Esophagus muscularis mucosa (tissue), 4 donors: Measurements from ENCODE around the gene SIPA1L3. TPM values are rescaled to one million over a fixed set of nuclear protein-coding genes. Genes with fewer than 3 reads are reported as not detected.

Source experiments
- DNase-seq: peaks from one replicate; pipeline ENCODE4 v3.0.0-alpha.2; 2017; ENCODE audit errors: extremely low spot score
- H3K27ac ChIP-seq, 4 donors: fragments of 200-600 bp; sonication (generic); replicated peaks in 1 of 4; 1 replicate in 3 of 4; 2 replicates in 1 of 4; pipeline ENCODE4 v1.5.1; 2016 to 2019; ENCODE audit warnings: mild to moderate bottlenecking in 1 of 4
- H3K27me3 ChIP-seq, 4 donors: fragments of 200-600 bp; sonication (generic); one replicate each; pipeline versions ENCODE4 v1.5.1 to v1.6.0; 2016 to 2019
- H3K36me3 ChIP-seq, 4 donors: fragments of 200-600 bp; sonication (generic); one replicate each; pipeline ENCODE4 v1.5.1; 2016 to 2019
- H3K4me1 ChIP-seq, 4 donors: fragments of 200-600 bp; sonication (generic); one replicate each; pipeline ENCODE4 v1.5.1; 2016 to 2019
- H3K4me3 ChIP-seq, 4 donors: fragments of 200-600 bp; sonication (generic); 1 replicate in 2 of 4; 2 replicates in 2 of 4; pipeline ENCODE4 v1.5.1; 2016 to 2019; ENCODE audit warnings: mild to moderate bottlenecking in 4 of 4, moderate library complexity in 1 of 4
- H3K9me3 ChIP-seq, 4 donors: fragments of 200-600 bp; sonication (generic); 1 replicate in 3 of 4; 2 replicates in 1 of 4; pipeline ENCODE4 v1.5.1; 2016 to 2019
- CTCF ChIP-seq, 3 experiments: fragments of 200-600 bp in 2 of 3; fragments of 450-650 bp in 1 of 3; sonication (generic) in 2 of 3; IDR thresholded peaks; one replicate each; pipeline ENCODE4 v1.5.1; 2017 to 2019; ENCODE audit warnings: antibody characterized with exemption in 3 of 3, mild to moderate bottlenecking in 2 of 3, moderate library complexity in 1 of 3
- EP300 ChIP-seq: sonication (generic); formaldehyde crosslinking; IDR thresholded peaks from one replicate; pipeline ENCODE4 v1.6.1; 2017; ENCODE audit warnings: antibody characterized with exemption
- POLR2A ChIP-seq: fragments of 450-650 bp; IDR thresholded peaks from one replicate; pipeline ENCODE4 v1.6.1; 2017; ENCODE audit warnings: antibody characterized with exemption, moderate library complexity, mild to moderate bottlenecking, low read depth
- POLR2AphosphoS5 ChIP-seq, 2 donors: sonication (generic); formaldehyde crosslinking; IDR thresholded peaks; one replicate each; pipeline ENCODE4 v1.6.1; 2017; ENCODE audit warnings: antibody characterized with exemption in 2 of 2
- WGBS: methylation state at CpG from one replicate; pipeline ENCODE4 v1.1.5; 2018; 5-methylcytosine and 5-hydroxymethylcytosine counted together
- intact Hi-C: fragments of 100-400 bp; cut with DNase I; formaldehyde crosslinking; loops from one replicate; pipeline ENCODE4 v1.15.1; 2023
- total RNA-seq, 4 donors: library from RNA; depleted of rRNA; stranded (reverse); fragments of >200 nt; gene quantifications; one replicate each; pipeline versions ENCODE4 v1.1.0 to v1.2.1, GENCODE V29; 2016

The SIPA1L3 gene
- total RNA-seq, 4 donors from 2014 or later: 10.4 to 17.9 (median 13.2) TPM

- H3K4me1 ChIP-seq: peaks cover 0 to 16% (median 8%) of the 10 kb centered on the region in 4 donors
- H3K27me3 ChIP-seq: no peaks in the 10 kb centered on the region
- no peak for TF ChIP-seq EP300
- H3K36me3 ChIP-seq: peaks cover 0 to 10% (median 3%) of the 10 kb centered on the region in 4 donors
- no peak for DNase-seq
- no peak overlapping the region for H3K27ac ChIP-seq
- 82% methylated on average over 5 of the region's 5 CpGs for WGBS
- no peak overlapping the region for H3K4me3 ChIP-seq
- intact Hi-C loops: no loop called here
- H3K9me3 ChIP-seq: no peaks in the 10 kb centered on the region
These were observed 125.9 kb downstream of the SIPA1L3 start for GRCh38 chr19:38032951-38033350.

GRCh38 chr19:38033658-38034491 lies 126.9 kb downstream of the SIPA1L3 start:
- intact Hi-C loops: no loop called here
- no peak for DNase-seq
- peaks cover 0 to 16% (median 8%) of the 10 kb centered on the region in 4 donors for H3K4me1 ChIP-seq
- H3K27ac ChIP-seq: no peak overlapping the region
- no peak overlapping the region for H3K4me3 ChIP-seq
- no peaks in the 10 kb centered on the region for H3K9me3 ChIP-seq
- peaks cover 0 to 10% (median 3%) of the 10 kb centered on the region in 4 donors for H3K36me3 ChIP-seq
- H3K27me3 ChIP-seq: no peaks in the 10 kb centered on the region
- 78% methylated on average over 13 of the region's 17 CpGs for WGBS
- TF ChIP-seq POLR2A (no peak), EP300 (no peak), POLR2AphosphoS5 (IDR thresholded peaks at IDR 0.05) (no peak), CTCF (IDR thresholded peaks at IDR 0.05) (no peak)

GRCh38 chr19:38034492-38034860 lies 127.5 kb downstream of the SIPA1L3 start:
- peaks cover 0 to 16% (median 8%) of the 10 kb centered on the region in 4 donors for H3K4me1 ChIP-seq
- no peak overlapping the region for H3K27ac ChIP-seq
- no peak overlapping the region for H3K4me3 ChIP-seq
- no peaks in the 10 kb centered on the region for H3K9me3 ChIP-seq
- no peak for TF ChIP-seq CTCF (IDR thresholded peaks at IDR 0.05)
- intact Hi-C loops: no loop called here
- DNase-seq: no peak
- 51% methylated on average over 4 of the region's 5 CpGs for WGBS
- H3K27me3 ChIP-seq: no peaks in the 10 kb centered on the region
- H3K36me3 ChIP-seq: peaks cover 0 to 10% (median under 1%) of the 10 kb centered on the region in 4 donors

- Histone ChIP-seq H3K27ac (no peak overlapping the region), H3K4me1 (peaks cover 0 to 16% (median 8%) of the 10 kb centered on the region in 4 donors), H3K27me3 (no peaks in the 10 kb centered on the region), H3K4me3 (no peak overlapping the region), H3K9me3 (no peaks in the 10 kb centered on the region), H3K36me3 (peaks cover 0 to 3% (median 0%) of the 10 kb centered on the region in 4 donors)
- DNase-seq: no peak
- 71% methylated on average over 15 of the region's 17 CpGs for WGBS
- intact Hi-C loops: no loop called here
- TF ChIP-seq POLR2AphosphoS5 (IDR thresholded peaks at IDR 0.05) (no peak), POLR2A (no peak), EP300 (no peak), CTCF (IDR thresholded peaks at IDR 0.05) (no peak)
These were observed 128.8 kb downstream of the SIPA1L3 start for GRCh38 chr19:38035515-38036495.
